Lung (tissue), 12 donors: ENCODE data around the gene WDR82. TPM values are rescaled to one million over a fixed set of nuclear protein-coding genes. Genes with fewer than 3 reads are reported as not detected.

ENCODE experiments used
- ATAC-seq: fragments of 200-7000 bp; cut with Tn5 transposase; one replicate; pipeline ENCODE4 v1.9.1; 2020; ENCODE audit warnings: moderate number of reproducible peaks; ENCODE audit not compliant: insufficient read depth, low FRiP score
- DNase-seq, 3 donors: peaks; one replicate each; pipeline ENCODE4 v3.0.0-alpha.2; 2013 to 2017
- H3K27ac ChIP-seq, 2 donors: one replicate each; pipeline ENCODE4 v1.5.1; 2013; ENCODE audit warnings: mild to moderate bottlenecking in 2 of 2, moderate library complexity in 2 of 2, control low read depth in 1 of 2, inconsistent platforms in 1 of 2, low read depth in 1 of 2, low read length in 1 of 2
- H3K27me3 ChIP-seq, 3 donors: one replicate each; pipeline ENCODE4 v1.5.1; 2013; ENCODE audit warnings: low read length in 2 of 3; ENCODE audit not compliant: control insufficient read depth in 3 of 3, insufficient read depth in 3 of 3
- H3K36me3 ChIP-seq, 4 donors: one replicate each; pipeline ENCODE4 v1.5.1; 2013; ENCODE audit warnings: low read length in 4 of 4, mild to moderate bottlenecking in 1 of 4, moderate library complexity in 1 of 4; ENCODE audit not compliant: control insufficient read depth in 4 of 4, insufficient read depth in 4 of 4
- H3K4me1 ChIP-seq, 5 donors: one replicate each; pipeline ENCODE4 v1.5.1; 2013; ENCODE audit warnings: low read length in 5 of 5, mild to moderate bottlenecking in 2 of 5, moderate library complexity in 1 of 5; ENCODE audit not compliant: control insufficient read depth in 5 of 5, insufficient read depth in 5 of 5
- H3K4me3 ChIP-seq: one replicate; pipeline ENCODE4 v1.5.1; 2013; ENCODE audit warnings: mild to moderate bottlenecking, control low read depth, moderate library complexity
- H3K9ac ChIP-seq, 2 donors: one replicate each; pipeline ENCODE4 v1.5.1; 2013; ENCODE audit warnings: low read length in 2 of 2, control low read depth in 1 of 2; ENCODE audit not compliant: insufficient read depth in 1 of 2
- H3K9me3 ChIP-seq, 4 donors: one replicate each; pipeline ENCODE4 v1.5.1; 2013; ENCODE audit warnings: low read length in 3 of 4, mild to moderate bottlenecking in 1 of 4, moderate library complexity in 1 of 4; ENCODE audit not compliant: control insufficient read depth in 4 of 4, insufficient read depth in 3 of 4
- CTCF ChIP-seq: IDR thresholded peaks from 2 replicates; pipeline ENCODE4 v1.5.1; 2012; ENCODE audit warnings: mild to moderate bottlenecking; ENCODE audit errors: control extremely low read depth, extremely low read depth
- WGBS, 2 donors: extraction: QIAGEN DNeasy Blood & Tissue Kit; methylation state at CpG; one replicate each; pipeline ENCODE4 v1.1.7; 2013; 5-methylcytosine and 5-hydroxymethylcytosine counted together
- polyA plus RNA-seq, 2 donors: library from polyadenylated mRNA; stranded (reverse); fragments of 200-250 nt; gene quantifications; one replicate each; pipeline ENCODE4 v1.2.1, GENCODE V29; 2013
- total RNA-seq, 2 donors: library from RNA; depleted of rRNA in 1 of 2; stranded (reverse); fragments of >200 nt in 1 of 2; gene quantifications; one replicate each; pipeline ENCODE4 v1.2.1, GENCODE V29; 2014 to 2021
- donor health status: control.
- donor health status: control.
- donor health status: Bipolar disorder and iron deficiency.
- donor health status: healthy.
- donor health status: DM: yes; HTN: yes; CAD: no.

Gene WDR82
- total and polyA plus RNA-seq, 4 donors, result 19.4 to 72.8 (median 51.1) TPM

- no peak overlapping the region for H3K27ac ChIP-seq
- 96 to 99% methylated on average over 1 of the region's 1 CpG for WGBS, 2 donors
- H3K4me3 ChIP-seq, result no peak overlapping the region
Observed at GRCh38 chr3:52250122-52250521, 28.3 kb downstream of the WDR82 start.

GRCh38 chr3:52249683-52250082 is 28.8 kb downstream of the WDR82 start:
- H3K27ac ChIP-seq, result no peak overlapping the region
- H3K27me3 ChIP-seq, result no peaks in the 10 kb centered on the region
- no peak for TF ChIP-seq CTCF
- ATAC-seq (no peak), DNase-seq (no peak)
- H3K4me3 ChIP-seq, result no peak overlapping the region
- 83 to 95% methylated on average over 6 of the region's 6 CpGs for WGBS, 2 donors
- H3K4me1 ChIP-seq, result peaks cover 0 to 18% (median 10%) of the 10 kb centered on the region in 5 donors
- no peak overlapping the region for H3K9ac ChIP-seq
- no peaks in the 10 kb centered on the region for H3K9me3 ChIP-seq
- peaks cover 2 to 34% (median 22%) of the 10 kb centered on the region in 4 donors for H3K36me3 ChIP-seq

More at GRCh38 chr3:52250122-52250521, 28.3 kb downstream of the WDR82 start:
- Histone ChIP-seq H3K9ac (no peak overlapping the region), H3K36me3 (peaks cover 3 to 34% (median 24%) of the 10 kb centered on the region in 4 donors), H3K9me3 (no peaks in the 10 kb centered on the region), H3K27me3 (no peaks in the 10 kb centered on the region), H3K4me1 (peaks cover 0 to 14% (median 6%) of the 10 kb centered on the region in 5 donors)
- TF ChIP-seq CTCF, result no peak
- DNase-seq (no peak), ATAC-seq (no peak)

GRCh38 chr3:52248816-52249547 is 29.5 kb downstream of the WDR82 start:
- Histone ChIP-seq H3K9me3 (no peaks in the 10 kb centered on the region), H3K9ac (no peak overlapping the region), H3K36me3 (peaks cover 0 to 34% (median 20%) of the 10 kb centered on the region in 4 donors), H3K27me3 (no peaks in the 10 kb centered on the region), H3K4me1 (peaks cover 0 to 15% (median 10%) of the 10 kb centered on the region in 5 donors), H3K4me3 (no peak overlapping the region), H3K27ac (no peak overlapping the region)
- ATAC-seq (no peak), DNase-seq (peak in 2 of 3 donors; percentile 25 to 42)
- WGBS, 2 donors, result 71 to 84% methylated on average over 10 of the region's 10 CpGs
- TF ChIP-seq CTCF, result no peak
